NCI-H526 treated with DMSO at 0.1 percent for 48 hours (cell line): Measurements from ENCODE around the gene NEDD9.

Experiments
- DNase-seq: peaks from one replicate; lab custom pipeline; 2025; lab: John Stamatoyannopoulos, UW

NEDD9 gene

GRCh38 chr6:11260249-11261038, 28.0 kb upstream of the NEDD9 start:
- no peak for DNase-seq

GRCh38 chr6:11258260-11259237, 26.1 kb upstream of the NEDD9 start:
- no peak for DNase-seq

- DNase-seq = no peak
These were observed 23.1 kb upstream of the NEDD9 start for GRCh38 chr6:11255610-11256009.

DNA sequence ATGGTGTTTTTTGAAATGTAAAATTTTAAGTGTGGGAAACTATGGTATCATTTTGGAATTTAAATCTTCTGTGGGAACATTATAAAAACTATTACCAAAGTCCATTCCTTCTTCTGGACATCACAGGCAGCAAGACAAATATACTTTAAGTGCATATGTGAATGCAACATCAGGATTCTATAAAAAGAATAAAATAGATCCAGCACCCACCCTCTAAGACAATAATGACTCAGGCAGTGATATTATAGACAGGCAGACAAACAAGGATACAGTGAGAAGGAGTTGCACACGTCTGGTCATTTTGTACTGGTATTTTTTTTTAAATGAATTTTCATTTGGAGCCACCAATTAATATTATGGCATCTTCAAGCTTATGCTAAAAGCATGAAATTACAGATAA, 21.1 kb upstream of the NEDD9 start:
- no peak for DNase-seq

DNA sequence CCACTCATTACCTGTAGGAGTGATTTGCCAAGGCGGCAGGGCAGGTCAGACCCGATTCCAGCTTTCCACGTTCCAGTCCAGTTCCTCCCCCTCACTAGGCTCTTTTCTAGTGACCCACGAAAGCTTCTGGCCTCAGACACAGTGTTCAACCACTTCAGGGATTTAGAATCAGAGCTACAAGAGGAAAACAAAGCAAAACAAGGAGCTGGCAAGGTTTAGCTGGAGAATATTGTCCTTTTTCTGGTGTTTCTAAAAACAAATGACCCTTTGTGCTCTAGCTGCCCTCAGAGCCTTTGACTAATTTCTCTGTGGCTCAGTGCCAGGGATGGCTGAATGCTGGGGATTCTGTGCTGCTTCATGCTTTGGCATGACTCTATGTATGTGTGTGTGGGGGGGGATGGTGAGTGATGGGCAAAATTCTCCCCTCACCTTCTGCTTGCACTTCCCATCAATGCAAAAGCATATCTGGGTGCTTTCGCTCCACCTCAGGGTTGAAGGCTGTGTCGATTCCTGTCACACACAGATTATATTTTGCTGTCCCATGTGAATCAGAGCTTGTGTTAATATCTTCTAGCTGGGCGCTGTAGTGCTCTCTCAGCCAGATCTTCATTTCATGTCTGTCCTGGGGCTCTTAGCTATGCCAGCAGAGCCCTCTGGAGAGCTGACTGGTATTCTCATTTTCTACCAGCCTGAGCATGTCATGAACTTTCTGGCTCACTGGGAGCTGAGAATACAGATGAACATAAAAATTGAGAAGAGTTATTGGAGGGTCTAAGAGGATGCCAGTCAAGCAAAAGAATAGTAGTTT, 19.3 kb upstream of the NEDD9 start:
- no peak for DNase-seq

DNA sequence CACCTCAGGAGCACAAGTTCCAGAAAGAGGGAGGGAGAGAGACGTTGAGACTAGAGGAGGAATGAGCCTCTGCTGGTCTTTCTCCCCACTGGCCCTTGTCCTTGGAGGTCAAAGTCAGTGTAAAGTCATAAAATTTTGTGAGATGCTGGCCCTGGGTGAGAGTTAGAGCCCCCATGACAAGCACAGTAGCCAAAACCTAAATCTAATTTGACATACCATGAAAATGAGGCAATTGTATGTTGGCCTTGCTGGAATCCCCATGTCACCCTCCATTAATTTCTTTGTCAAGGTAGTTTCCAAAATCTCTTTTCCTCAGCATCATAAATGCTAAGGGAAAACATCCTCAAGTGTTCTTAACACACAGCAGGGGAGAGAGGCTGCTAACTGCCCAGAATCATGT, 17.6 kb upstream of the NEDD9 start:
- no peak for DNase-seq

- DNase-seq = no peak
These were observed 16.7 kb upstream of the NEDD9 start for GRCh38 chr6:11248974-11249761.

GRCh38 chr6:11246722-11247121, 14.3 kb upstream of the NEDD9 start:
- no peak for DNase-seq

- DNase-seq = no peak
These were observed 13.2 kb upstream of the NEDD9 start for GRCh38 chr6:11245381-11246256.

- DNase-seq = no peak
These were observed 12.1 kb upstream of the NEDD9 start for GRCh38 chr6:11244387-11245126.

DNA sequence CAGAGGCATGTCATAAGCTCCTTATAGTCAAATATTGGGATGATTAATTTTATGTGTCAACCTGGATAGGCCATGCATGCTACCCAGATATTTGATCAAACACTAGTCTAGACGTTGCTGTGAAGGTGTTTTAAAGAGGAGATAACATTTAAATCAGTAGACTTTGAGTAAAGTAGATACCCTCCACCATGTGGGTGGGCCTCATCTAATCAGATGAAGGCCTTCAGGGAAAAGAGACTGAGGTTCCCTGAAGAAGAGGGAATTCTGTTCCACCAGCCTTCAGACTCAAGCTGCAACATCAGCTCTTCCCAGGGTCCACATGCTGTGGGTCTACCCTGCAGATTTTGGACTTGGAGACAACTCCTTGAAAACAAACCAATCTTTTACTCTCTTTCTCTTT, 11.4 kb upstream of the NEDD9 start:
- DNase-seq = no peak

DNA sequence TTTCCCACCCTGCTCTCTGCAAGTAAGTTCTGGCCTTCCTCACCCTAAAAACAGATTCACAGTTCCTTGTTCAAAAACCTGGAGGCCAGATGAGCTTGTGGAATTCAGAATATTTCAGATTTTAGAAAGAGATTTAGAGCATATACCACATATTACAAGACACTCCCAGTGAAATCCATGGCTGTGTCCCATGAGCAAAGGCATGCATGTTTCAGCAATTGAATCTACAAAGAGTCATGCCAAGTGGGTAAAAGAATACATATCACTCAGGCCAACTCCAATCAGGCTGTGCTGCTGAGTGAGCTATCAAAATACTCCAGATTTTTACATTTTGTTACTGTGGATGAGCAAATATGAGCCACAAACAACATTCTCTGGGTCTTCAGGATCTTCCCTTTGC, 10.2 kb upstream of the NEDD9 start:
- DNase-seq = no peak

DNA sequence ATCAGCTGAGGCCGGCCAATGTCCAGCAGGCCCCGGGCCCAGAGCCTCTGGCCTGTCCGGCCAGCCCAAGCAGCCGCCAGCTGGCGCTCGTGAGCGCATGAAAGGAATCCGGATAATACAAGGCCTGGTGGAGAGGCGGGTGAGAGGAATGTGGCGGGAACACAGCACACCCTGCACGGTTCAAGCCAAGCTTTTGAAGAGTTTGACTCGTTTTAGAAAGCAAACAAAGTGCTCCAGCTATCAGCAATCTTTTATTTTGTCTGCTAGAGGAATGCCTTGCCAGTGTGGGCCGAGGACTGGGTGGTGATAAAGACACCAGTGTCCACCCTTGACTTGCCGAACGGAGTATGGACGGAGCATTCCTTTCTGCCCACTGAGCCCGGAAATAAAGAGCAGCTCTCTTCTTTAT, 9.3 kb upstream of the NEDD9 start:
- DNase-seq = no peak

DNA sequence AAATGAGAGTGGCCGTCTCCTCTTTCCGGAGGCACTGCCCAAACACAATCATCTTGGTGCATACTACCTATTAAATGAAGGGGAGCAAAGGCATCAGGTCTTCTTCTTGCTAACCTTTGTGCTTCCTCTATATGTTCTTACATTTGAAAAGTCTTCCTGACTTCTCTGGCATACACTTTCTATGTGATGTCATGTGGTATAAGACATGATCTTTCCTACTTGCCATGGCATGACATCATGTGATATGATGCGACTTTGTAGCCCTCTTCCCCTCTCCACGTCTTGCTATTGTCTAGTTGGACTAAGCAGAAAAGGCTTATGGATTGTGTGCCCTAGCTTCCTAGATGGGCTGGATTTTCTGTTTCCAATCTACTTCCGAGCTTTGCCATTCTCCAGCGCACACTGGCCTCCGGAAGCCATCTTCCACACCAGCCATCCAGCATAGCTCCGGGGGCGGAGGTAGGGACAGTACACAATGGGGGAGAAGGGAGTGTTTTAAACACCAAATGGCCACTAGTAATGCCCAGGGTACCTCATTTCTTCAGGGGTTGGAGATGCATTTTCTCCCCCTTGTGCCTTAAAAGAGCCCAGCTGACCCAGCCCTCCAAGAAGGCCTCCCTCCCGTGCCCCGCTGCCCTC, 8.8 kb upstream of the NEDD9 start:
- no peak for DNase-seq

DNA sequence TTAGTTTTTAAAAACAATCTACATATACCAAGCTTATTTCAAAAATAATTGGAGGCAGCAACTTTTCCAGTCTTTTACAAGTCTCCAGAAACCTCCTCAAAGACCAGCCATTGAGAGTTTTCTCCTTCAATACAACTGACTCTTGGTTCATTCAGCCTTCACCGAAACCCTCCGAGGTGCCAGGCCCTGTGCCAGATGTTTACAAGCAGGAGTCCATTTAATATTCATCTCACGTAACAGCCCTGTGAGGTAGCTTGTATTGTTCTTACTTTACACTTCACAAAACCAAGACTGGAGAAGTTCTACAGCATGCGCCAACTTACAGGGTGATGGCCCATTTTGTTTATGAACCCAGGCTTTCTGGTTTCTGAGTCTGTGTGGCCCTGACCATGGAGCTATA, 5.5 kb upstream of the NEDD9 start:
- DNase-seq = no peak

DNA sequence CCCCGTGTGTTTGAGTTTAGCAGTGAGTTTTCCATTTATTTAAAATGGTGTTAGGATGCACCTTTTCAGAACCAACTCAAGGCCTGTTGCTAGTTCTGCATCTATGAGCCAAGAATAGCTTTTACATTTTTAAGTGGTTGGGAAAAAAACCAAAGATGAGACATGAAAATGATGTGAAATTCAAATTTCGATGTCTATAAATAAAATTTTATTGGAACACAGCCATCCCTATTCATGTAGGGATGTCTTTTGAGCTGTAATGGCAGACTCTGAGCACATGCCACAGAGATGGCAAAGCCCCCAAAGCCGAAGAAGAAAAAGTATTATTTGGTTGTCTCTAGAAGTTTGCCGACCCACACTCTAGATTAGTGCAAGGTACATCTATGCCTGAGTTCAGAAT, 5.0 kb upstream of the NEDD9 start:
- no peak for DNase-seq

DNA sequence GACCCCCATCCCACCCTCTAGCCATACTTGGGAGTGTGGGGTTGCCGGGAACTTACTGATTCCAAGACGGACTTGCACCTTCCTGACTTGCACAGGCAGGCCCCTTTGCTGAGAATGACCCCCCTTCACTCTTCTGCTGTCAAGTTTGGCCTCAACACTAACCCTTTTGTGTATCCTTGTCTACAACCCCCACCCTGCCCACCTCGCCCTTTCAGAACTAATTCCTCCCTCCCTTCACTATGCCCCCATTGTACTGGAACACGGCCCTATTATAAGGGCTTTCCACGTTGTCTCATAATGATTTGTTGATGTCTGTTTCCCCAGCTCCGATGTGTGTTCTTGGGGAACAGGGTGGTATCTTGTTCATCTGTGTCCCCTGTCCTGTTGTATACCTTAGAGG, 4.4 kb upstream of the NEDD9 start:
- no peak for DNase-seq

DNA sequence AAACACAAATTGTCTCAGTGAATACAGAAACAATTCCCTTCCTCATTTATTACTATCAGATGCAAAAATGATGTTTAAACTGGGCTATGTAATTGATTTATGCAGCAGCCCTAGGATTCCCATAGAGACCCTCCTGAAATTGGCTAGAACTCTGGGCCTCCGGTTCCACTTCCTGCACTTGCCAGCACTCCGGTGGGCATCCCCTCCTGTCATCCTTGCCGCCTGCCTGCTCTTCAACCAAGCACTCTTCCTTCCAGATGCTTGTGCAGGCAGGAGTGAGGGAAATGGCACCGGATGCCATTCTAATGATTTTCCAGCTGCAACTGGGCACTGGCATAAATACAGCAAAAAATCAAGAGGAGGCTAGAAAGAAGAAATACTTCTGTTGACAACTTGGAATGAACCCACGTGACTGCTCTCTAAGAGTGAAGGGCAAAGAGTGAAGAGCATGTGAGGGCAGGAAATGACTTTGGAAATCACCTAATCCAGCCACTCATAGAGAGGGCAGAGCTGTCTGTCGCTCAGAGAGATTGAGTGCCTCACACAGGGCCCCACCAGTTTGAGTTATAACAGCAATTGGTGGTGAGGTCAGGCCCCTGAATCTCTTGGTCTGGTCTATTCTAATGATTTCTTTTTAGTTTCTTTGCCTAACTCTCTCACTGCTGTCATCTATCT, 3.7 kb upstream of the NEDD9 start:
- DNase-seq = no peak

- DNase-seq = no peak
These were observed 2.6 kb upstream of the NEDD9 start for GRCh38 chr6:11235062-11235461.
